CD4-positive, alpha-beta T cell treated with Interleukin-15 for 1 hour (primary cell): ENCODE data around the gene C6orf62.
"Not testable (repeated sequence)": the region's sequence is repeated elsewhere in the genome, so short reads cannot be mapped to it uniquely, and the experiment has no call there.

Experiments
- DNase-seq: peaks from one replicate; pipeline ENCODE4 v3.0.0-alpha.2; 2020

Gene C6orf62

GRCh38 chr6:24719125-24719971 lies at the start of gene C6orf62:
Gene C6orf62, minus strand, starts transcription at chr6:24719154. Its CDS starts 486 bp downstream, at chr6:24718668.
- DNase-seq: peak; percentile 57

- no peak for DNase-seq
Measured at GRCh38 chr6:24768361-24768760, 49.4 kb upstream of the C6orf62 start.

GRCh38 chr6:24766680-24767462 lies 47.9 kb upstream of the C6orf62 start:
- DNase-seq: no peak

GRCh38 chr6:24765968-24766367 lies 47.0 kb upstream of the C6orf62 start:
- not testable (repeated sequence) for DNase-seq

- not testable (repeated sequence) for DNase-seq
Measured at GRCh38 chr6:24764833-24765828, 46.2 kb upstream of the C6orf62 start.

- no peak for DNase-seq
Measured at GRCh38 chr6:24763578-24763977, 44.6 kb upstream of the C6orf62 start.

GRCh38 chr6:24761851-24762250 lies 42.9 kb upstream of the C6orf62 start:
- DNase-seq: no peak

- no peak for DNase-seq
Measured at GRCh38 chr6:24761193-24761835, 42.4 kb upstream of the C6orf62 start.

- DNase-seq: no peak
Measured at GRCh38 chr6:24760210-24760609, 41.3 kb upstream of the C6orf62 start.

- no peak for DNase-seq
Measured at GRCh38 chr6:24759718-24760117, 40.8 kb upstream of the C6orf62 start.

GRCh38 chr6:24757611-24758010 lies 38.7 kb upstream of the C6orf62 start:
- DNase-seq: no peak

GRCh38 chr6:24755279-24755678 lies 36.3 kb upstream of the C6orf62 start:
- no peak for DNase-seq

- DNase-seq: not testable (repeated sequence)
Measured at GRCh38 chr6:24754378-24754777, 35.4 kb upstream of the C6orf62 start.

- no peak for DNase-seq
Measured at GRCh38 chr6:24753545-24753944, 34.6 kb upstream of the C6orf62 start.

- DNase-seq: no peak
Measured at GRCh38 chr6:24752917-24753492, 34.1 kb upstream of the C6orf62 start.

GRCh38 chr6:24752503-24752902 lies 33.5 kb upstream of the C6orf62 start:
- no peak for DNase-seq

GRCh38 chr6:24750878-24751277 lies 31.9 kb upstream of the C6orf62 start:
- not testable (repeated sequence) for DNase-seq

GRCh38 chr6:24749297-24749696 lies 30.3 kb upstream of the C6orf62 start:
- DNase-seq: no peak

- peak; percentile 45 for DNase-seq
Measured at GRCh38 chr6:24744911-24745310, 26.0 kb upstream of the C6orf62 start.

GRCh38 chr6:24743944-24744335 lies 25.0 kb upstream of the C6orf62 start:
- no peak for DNase-seq

GRCh38 chr6:24743265-24743943 lies 24.4 kb upstream of the C6orf62 start:
- peak; percentile 47 for DNase-seq
